HG03575 (cell line): ENCODE data around the gene LSS.
"Not testable (repeated sequence)": the region's sequence is repeated elsewhere in the genome, so short reads cannot be mapped to it uniquely, and the experiment has no call there.

Experiments used
- ATAC-seq: cut with Tn5 transposase; IDR thresholded peaks from one replicate; pipeline ENCODE4 v1.9.1; 2021; ENCODE audit not compliant: unreplicated experiment, insufficient number of reproducible peaks, low FRiP score; ENCODE audit errors: extremely low read depth

The LSS gene

GRCh38 chr21:46247699-46248421 lies 19.3 kb upstream of the LSS start:
- no peak for ATAC-seq

- ATAC-seq = no peak
Observed at GRCh38 chr21:46246345-46246744, 17.8 kb upstream of the LSS start.

- no peak for ATAC-seq
Observed at GRCh38 chr21:46245213-46245915, 16.8 kb upstream of the LSS start.

- no peak for ATAC-seq
Observed at GRCh38 chr21:46244602-46245001, 16.0 kb upstream of the LSS start.

- ATAC-seq = no peak
Observed at GRCh38 chr21:46243960-46244361, 15.4 kb upstream of the LSS start.

GRCh38 chr21:46243325-46243724 lies 14.8 kb upstream of the LSS start:
- no peak for ATAC-seq

- ATAC-seq = not testable (repeated sequence)
Observed at GRCh38 chr21:46241577-46241976, 13.0 kb upstream of the LSS start.

GRCh38 chr21:46239817-46240325 lies 11.3 kb upstream of the LSS start:
- no peak for ATAC-seq

- ATAC-seq = no peak
Observed at GRCh38 chr21:46237474-46237873, 8.9 kb upstream of the LSS start.

- no peak for ATAC-seq
Observed at GRCh38 chr21:46234436-46234950, 5.9 kb upstream of the LSS start.

- ATAC-seq = no peak
Observed at GRCh38 chr21:46229923-46230260, 1.3 kb upstream of the LSS start.

GRCh38 chr21:46229133-46229922 lies 754 bp upstream of the LSS start:
- ATAC-seq = no peak

- ATAC-seq = no peak
Observed at GRCh38 chr21:46227811-46228344, 696 bp downstream of the LSS start.

- no peak for ATAC-seq
Observed at GRCh38 chr21:46226920-46227599, 1.5 kb downstream of the LSS start.

- no peak for ATAC-seq
Observed at GRCh38 chr21:46226146-46226545, 2.4 kb downstream of the LSS start.

- ATAC-seq = not testable (repeated sequence)
Observed at GRCh38 chr21:46223661-46224060, 4.9 kb downstream of the LSS start.

GRCh38 chr21:46223217-46223616 lies 5.4 kb downstream of the LSS start:
- ATAC-seq = no peak

GRCh38 chr21:46222436-46223116 lies 6.0 kb downstream of the LSS start:
- ATAC-seq = no peak
